Skeletal muscle cell (primary cell): ENCODE measurements around the gene TMEFF2.
A peak's percentile ranks its signal among the peaks of the same experiment; 100 is the strongest.

ENCODE experiments used
- DNase-seq: peaks from one replicate; pipeline ENCODE4 v3.0.0-alpha.2; 2010; ENCODE audit warnings: low read depth
- H3K4me3 ChIP-seq: 2 replicates; pipeline ENCODE4 v1.5.1; 2011; ENCODE audit warnings: low read depth, mild to moderate bottlenecking, control low read depth, low read length, moderate library complexity

The TMEFF2 gene

GRCh38 chr2:192194866-192195547 is at the start of gene TMEFF2:
Gene TMEFF2 (minus strand): TSS chr2:192194933. CDS start chr2:192194524, 409 bp downstream.
- DNase-seq, result peak; percentile 47
- peak within 1 kb of the TSS; percentile 80 for H3K4me3 ChIP-seq

- DNase-seq, result peak; percentile 64
- no peak overlapping the region for H3K4me3 ChIP-seq
Measured at GRCh38 chr2:192243488-192243887, 48.8 kb upstream of the TMEFF2 start.

- no peak overlapping the region for H3K4me3 ChIP-seq
- DNase-seq, result peak; percentile 36
Measured at GRCh38 chr2:192236136-192236535, 41.4 kb upstream of the TMEFF2 start.

- H3K4me3 ChIP-seq, result no peak overlapping the region
- DNase-seq, result no peak
Measured at GRCh38 chr2:192230889-192231453, 36.2 kb upstream of the TMEFF2 start.

GRCh38 chr2:192228685-192229084 is 34.0 kb upstream of the TMEFF2 start:
- DNase-seq, result no peak
- no peak overlapping the region for H3K4me3 ChIP-seq

GRCh38 chr2:192218970-192219369 is 24.2 kb upstream of the TMEFF2 start:
- no peak for DNase-seq
- no peak overlapping the region for H3K4me3 ChIP-seq

GRCh38 chr2:192218377-192218776 is 23.6 kb upstream of the TMEFF2 start:
- no peak overlapping the region for H3K4me3 ChIP-seq
- no peak for DNase-seq

- H3K4me3 ChIP-seq, result no peak overlapping the region
- DNase-seq, result no peak
Measured at GRCh38 chr2:192216336-192216735, 21.6 kb upstream of the TMEFF2 start.

- DNase-seq, result no peak
- no peak overlapping the region for H3K4me3 ChIP-seq
Measured at GRCh38 chr2:192215096-192215877, 20.6 kb upstream of the TMEFF2 start.

- no peak overlapping the region for H3K4me3 ChIP-seq
- DNase-seq, result no peak
Measured at GRCh38 chr2:192208848-192209247, 14.1 kb upstream of the TMEFF2 start.

- no peak for DNase-seq
Measured at GRCh38 chr2:192206399-192206798, 11.7 kb upstream of the TMEFF2 start.

GRCh38 chr2:192203876-192204275 is 9.1 kb upstream of the TMEFF2 start:
- no peak overlapping the region for H3K4me3 ChIP-seq
- no peak for DNase-seq

More at GRCh38 chr2:192206399-192206798, 11.7 kb upstream of the TMEFF2 start:
- H3K4me3 ChIP-seq, result no peak overlapping the region

- no peak overlapping the region for H3K4me3 ChIP-seq
- DNase-seq, result no peak
Measured at GRCh38 chr2:192202373-192202772, 7.6 kb upstream of the TMEFF2 start.

GRCh38 chr2:192201116-192201515 is 6.4 kb upstream of the TMEFF2 start:
- H3K4me3 ChIP-seq, result no peak overlapping the region
- DNase-seq, result no peak

- H3K4me3 ChIP-seq, result no peak overlapping the region
Measured at GRCh38 chr2:192197357-192197756, 2.6 kb upstream of the TMEFF2 start.

GRCh38 chr2:192196421-192197194 is 1.9 kb upstream of the TMEFF2 start:
- DNase-seq, result no peak
- peak overlapping the region; percentile 80 for H3K4me3 ChIP-seq

More at GRCh38 chr2:192197357-192197756, 2.6 kb upstream of the TMEFF2 start:
- DNase-seq, result no peak

- H3K4me3 ChIP-seq, result peak overlapping the region; percentile 80
- no peak for DNase-seq
Measured at GRCh38 chr2:192195548-192196418, 1.1 kb upstream of the TMEFF2 start.

- peak overlapping the region; percentile 80 for H3K4me3 ChIP-seq
- DNase-seq, result no peak
Measured at GRCh38 chr2:192194265-192194865, 368 bp downstream of the TMEFF2 start.
